Measurements from ENCODE around the gene RASL10A. TPM values are rescaled to one million over a fixed set of nuclear protein-coding genes. Genes with fewer than 3 reads are reported as not detected.

The RASL10A gene
- total RNA-seq, 2 experiments from 2014 or later = 0.58 TPM; not detected in 1

DNA sequence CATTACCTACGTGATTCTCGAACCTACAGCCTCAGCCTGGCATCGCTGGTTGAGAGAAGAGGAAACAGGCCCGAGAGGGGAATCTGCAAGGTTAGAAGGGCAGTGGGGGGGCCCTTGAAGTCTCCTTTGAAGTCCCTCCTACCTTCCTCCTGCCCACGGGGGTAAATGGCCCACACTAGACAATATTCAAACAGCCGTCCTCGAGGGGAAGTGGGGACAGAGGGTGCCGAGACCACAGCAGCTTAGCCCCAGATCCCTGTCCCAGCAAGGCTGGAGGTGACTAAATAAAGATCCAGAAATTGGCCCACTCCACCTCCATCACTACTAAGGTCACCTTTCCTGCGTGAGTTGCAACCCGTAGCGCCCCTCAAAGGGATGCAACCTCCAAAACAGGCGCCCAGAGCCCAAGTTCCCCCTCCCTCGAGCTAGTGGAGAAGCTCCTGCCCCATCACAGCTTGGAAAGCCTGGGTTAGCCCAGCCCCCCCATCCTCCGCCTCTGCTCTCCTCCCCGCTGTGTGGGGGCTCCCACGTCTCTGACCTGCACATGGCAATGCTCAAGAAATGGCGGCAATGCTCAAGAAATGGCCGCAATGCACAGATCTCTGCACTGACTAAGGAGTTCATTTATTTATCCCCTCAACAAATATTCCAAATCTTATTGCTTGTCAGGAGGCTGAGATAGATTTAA lies 788 bp upstream of the RASL10A start:
- Mint-ChIP-seq H3K27ac (no peak overlapping the region), H3K4me3 (peak overlapping the region; percentile 4), H3K9me3 (no peaks in the 10 kb centered on the region), H3K27me3 (peaks cover 47% of the 10 kb centered on the region), H3K36me3 (no peaks in the 10 kb centered on the region), H3K4me1 (peaks cover 14% of the 10 kb centered on the region)
- DNase-seq = no peak

DNA sequence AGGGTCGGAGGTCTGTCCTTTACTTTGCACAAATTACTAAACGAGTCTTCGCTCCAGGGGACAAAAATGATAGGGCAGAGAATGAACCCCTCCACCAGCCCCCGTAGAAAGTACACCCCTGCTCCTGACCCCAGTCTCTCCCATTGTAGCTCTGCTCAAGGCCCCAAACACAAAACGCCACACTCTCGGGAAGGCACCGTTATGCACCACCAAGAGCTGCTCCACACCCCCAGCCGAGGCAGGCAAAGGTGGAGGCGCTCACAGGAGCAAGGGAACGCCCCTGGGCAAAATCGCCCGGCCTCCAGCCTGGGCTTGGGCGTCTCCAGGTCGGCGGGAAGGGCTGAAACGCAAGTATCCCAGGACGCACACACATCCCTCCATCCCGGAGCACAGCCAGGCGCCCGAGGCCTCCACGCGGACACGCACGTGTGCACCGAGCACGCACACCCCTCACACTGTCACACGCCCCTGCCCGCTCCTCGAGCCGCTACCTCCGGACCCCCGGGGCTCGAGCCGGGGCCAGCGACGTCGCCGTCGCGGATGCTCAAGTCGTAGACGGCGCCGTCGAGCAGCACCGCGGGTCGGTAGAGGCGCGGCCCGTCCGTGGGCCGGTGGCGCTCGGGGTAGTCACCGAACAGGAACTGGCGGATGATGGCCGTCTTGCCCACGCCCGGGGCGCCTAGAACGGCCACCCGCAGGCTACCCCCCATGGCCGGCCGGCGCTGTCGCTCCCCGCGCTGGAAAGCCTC lies 786 bp downstream of the RASL10A start:
- Mint-ChIP-seq H3K4me1 (peaks cover 20% of the 10 kb centered on the region), H3K27me3 (peaks cover 47% of the 10 kb centered on the region)

DNA sequence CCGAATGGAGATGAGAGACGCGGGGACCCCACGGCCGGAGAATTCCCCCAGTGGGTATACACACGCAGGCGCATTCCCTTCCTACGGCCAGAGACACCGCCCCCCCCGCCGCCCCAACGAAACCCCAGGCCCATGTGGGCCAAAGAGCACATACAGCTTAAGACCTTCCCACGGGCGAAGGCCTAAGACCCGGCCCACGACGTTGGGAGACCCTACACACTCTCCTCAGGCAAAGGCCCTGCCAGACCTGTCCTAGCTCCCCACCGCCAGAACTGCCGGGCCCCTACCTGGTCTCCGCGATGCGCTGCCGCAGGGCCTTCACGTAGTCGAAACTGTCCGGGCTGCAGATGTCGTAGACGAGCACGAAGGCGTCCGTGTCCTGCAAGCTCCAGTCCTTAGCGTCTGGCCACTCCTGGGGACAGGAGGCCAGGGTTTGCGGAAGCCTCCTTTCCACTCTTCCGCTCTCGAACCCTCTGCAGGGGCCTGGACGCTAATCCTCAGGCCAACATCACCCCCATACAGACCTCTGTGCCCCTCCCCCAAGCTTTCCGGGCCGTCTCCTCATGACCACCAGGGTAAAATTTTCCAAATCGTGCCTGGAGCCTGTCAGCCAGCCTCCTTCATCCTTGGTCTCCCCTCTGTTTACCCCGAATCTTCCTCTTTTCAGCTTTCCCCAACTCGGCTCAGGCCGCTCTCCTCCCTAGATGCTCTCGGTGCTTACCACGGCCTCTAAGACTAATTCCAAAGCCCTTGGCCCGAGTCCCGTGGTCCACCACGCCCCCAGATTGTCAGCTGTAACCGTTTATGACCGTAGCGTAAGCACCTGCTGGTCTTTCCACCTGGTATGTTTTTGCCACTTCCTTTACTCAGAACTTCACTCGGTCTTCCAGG lies 1.7 kb downstream of the RASL10A start:
- no peaks in the 10 kb centered on the region for H3K36me3 Mint-ChIP-seq
- no peak overlapping the region for H3K27ac Mint-ChIP-seq
- peak overlapping the region; percentile 15 for H3K4me3 Mint-ChIP-seq
- peaks cover 22% of the 10 kb centered on the region for H3K4me1 Mint-ChIP-seq
- no peak for DNase-seq
- H3K9me3 Mint-ChIP-seq = no peaks in the 10 kb centered on the region
- H3K27me3 Mint-ChIP-seq = peaks cover 47% of the 10 kb centered on the region

More for the DNA sequence above, 786 bp downstream of the RASL10A start:
- H3K36me3 Mint-ChIP-seq = no peaks in the 10 kb centered on the region
- DNase-seq = no peak
- no peak overlapping the region for H3K27ac Mint-ChIP-seq
- H3K9me3 Mint-ChIP-seq = no peaks in the 10 kb centered on the region
- H3K4me3 Mint-ChIP-seq = peak overlapping the region; percentile 15

DNA sequence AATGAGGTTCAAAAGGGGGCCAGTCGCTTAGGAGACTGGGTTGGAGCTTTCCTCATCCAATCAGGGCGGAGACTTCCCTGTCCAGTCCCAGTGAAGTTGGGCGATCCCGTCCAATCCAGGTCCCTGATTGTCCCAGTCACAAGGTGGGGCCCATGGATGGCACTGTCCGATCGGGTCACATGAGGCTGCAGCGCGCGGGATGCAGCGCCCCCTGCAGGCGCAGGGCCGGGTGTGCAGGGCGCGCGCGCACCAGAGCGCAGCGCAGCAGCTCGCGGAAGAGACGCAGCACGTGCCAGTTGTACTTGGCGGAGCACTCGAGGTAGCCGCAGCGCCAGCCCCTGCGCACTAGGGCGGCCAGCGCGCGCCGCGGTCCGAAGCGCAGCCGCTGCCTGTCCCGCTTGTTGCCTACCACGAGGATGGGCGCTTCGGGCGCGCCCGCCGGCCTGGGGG lies 2.3 kb downstream of the RASL10A start:
- Mint-ChIP-seq H3K27ac (no peak overlapping the region), H3K4me1 (peaks cover 26% of the 10 kb centered on the region), H3K36me3 (no peaks in the 10 kb centered on the region), H3K4me3 (no peak overlapping the region), H3K27me3 (peaks cover 47% of the 10 kb centered on the region), H3K9me3 (no peaks in the 10 kb centered on the region)
- DNase-seq = peak; percentile 60

DNA sequence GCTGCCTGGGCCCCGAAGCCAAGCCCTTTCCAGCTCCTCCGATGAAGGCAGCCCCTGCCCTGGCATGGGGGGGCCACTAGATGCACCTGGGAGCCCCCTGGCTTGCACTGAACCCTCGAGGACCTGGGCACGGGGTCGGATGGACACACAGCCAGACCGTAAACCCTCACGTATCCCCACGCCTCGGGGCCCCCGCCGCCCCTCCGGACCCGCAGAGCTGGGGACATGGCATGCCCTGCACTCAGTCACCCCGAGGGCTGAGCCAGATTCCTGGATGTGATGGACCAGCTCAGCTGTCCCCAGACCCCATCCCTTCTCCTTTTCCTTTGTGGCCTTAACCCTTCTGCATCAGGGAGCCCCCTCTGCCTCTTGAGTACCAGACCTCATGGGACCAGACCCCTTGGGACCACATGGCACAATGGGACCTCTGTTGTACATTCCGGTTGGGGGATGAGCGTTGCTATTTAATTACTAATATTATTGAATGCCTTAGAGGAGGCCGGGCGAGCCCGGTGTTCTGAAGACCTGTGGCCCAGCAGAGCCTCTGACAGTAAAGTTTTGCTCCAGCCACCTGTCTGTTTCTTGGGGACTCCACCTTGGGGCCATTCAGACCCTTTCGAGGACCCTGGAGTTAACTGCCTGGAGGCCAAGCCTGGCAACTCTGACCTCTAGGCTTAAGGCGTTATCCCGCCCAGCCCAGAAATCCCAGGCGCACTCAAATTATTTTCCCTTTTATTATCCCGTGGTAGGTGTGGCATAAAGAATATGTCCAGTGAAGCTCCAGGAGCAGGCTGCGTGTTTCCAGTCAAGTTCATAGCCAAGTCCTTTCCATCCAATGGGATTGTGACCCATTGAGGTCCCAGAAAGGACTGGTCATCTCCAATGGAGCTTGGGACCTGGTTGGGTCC lies 3.0 kb downstream of the RASL10A start:
- Mint-ChIP-seq H3K4me3 (no peak overlapping the region), H3K36me3 (no peaks in the 10 kb centered on the region), H3K4me1 (peaks cover 28% of the 10 kb centered on the region), H3K27me3 (peaks cover 47% of the 10 kb centered on the region), H3K27ac (no peak overlapping the region), H3K9me3 (no peaks in the 10 kb centered on the region)
- DNase-seq = no peak

DNA sequence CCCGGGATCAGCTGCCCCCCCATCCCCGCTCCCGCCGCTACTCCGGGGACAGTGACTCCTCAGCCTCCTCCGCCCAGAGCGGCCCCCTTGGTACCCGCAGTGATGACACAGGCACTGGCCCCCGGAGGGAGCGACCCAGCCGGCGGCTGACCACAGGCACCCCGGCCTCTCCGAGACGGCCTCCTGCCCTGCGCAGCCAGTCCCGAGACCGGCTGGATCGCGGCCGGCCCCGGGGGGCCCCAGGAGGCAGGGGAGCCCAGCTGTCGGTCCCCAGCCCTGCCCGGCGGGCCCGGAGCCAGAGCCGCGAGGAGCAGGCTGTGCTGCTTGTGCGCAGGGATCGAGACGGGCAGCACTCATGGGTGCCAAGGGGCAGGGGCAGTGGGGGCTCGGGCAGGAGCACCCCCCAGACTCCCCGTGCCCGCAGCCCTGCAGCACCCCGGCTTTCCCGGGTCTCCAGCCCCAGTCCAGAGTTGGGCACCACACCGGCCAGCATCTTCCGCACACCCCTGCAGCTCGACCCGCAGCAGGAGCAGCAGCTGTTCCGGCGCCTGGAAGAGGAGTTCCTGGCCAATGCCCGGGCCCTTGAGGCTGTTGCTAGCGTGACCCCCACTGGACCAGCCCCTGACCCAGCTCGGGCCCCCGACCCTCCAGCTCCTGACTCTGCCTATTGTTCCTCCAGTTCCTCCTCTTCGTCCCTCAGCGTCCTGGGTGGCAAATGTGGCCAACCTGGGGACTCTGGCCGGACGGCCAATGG lies 3.9 kb downstream of the RASL10A start:
- Mint-ChIP-seq H3K4me3 (no peak overlapping the region), H3K27me3 (peaks cover 40% of the 10 kb centered on the region), H3K27ac (no peak overlapping the region), H3K36me3 (no peaks in the 10 kb centered on the region), H3K9me3 (no peaks in the 10 kb centered on the region), H3K4me1 (peaks cover 30% of the 10 kb centered on the region)
- no peak for DNase-seq

DNA sequence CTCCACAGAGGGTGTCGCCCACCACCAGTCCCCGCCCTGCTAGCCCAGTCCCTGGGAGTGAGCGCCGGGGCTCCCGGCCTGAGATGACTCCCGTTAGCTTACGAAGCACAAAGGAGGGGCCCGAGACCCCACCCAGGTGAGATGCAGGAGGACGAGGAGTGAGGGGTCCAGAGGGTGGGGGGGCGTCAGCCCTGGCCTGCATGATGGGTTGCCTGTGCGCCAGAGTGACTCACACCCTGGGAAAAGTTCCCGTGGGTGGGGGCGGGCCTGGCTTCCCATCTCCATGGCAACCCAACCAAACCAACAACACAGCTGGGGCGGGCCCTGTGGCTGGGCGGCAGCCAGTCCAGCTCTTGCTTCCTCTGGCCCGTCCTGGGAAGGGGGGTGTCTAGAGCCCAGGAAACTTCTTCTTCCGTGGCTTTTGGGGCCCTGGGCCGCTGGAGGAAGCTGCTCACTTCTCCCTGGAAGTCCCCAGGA lies 4.6 kb downstream of the RASL10A start:
- H3K27me3 Mint-ChIP-seq = peaks cover 39% of the 10 kb centered on the region
- no peaks in the 10 kb centered on the region for H3K36me3 Mint-ChIP-seq
- peak; percentile 81 for DNase-seq
- H3K27ac Mint-ChIP-seq = no peak overlapping the region
- H3K9me3 Mint-ChIP-seq = no peaks in the 10 kb centered on the region
- no peak overlapping the region for H3K4me3 Mint-ChIP-seq
- H3K4me1 Mint-ChIP-seq = peaks cover 35% of the 10 kb centered on the region

DNA sequence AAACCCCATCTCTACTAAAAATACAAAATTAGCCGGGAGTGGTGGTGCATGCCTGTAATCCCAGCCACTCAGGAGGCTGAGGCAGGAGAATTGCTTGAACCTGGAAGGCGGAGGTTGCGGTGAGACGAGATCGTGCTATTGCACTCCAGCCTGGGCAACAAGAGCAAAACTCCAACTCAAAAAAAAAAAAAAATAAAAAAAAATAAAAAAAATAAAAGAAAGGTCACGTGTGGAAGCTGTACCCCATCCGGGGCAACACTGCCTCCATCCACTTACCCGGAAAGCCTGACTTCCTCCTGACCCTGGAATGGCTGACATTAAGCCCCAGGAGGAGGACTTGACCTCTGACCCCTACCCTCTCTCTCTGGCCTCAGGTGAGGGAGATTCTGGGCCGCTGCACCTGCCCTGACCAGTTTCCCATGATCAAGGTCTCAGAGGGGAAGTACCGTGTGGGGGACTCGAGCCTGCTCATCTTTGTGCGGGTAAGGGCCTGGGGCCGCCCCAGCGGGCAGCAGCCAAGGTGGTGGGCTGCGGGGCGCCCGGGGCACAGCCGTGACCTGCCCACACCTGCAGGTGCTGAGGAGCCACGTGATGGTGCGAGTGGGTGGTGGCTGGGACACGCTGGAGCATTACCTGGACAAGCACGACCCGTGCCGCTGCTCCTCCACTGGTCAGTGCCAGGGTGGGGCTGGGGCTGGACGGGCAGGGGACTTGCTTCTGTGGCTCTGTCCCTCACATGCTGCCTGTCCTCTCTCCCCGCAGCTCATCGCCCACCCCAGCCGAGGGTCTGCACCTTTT lies 5.2 kb downstream of the RASL10A start:
- Mint-ChIP-seq H3K27me3 (peaks cover 43% of the 10 kb centered on the region), H3K4me1 (peaks cover 35% of the 10 kb centered on the region), H3K9me3 (no peaks in the 10 kb centered on the region), H3K4me3 (no peak overlapping the region), H3K27ac (no peak overlapping the region), H3K36me3 (no peaks in the 10 kb centered on the region)
- DNase-seq = no peak

DNA sequence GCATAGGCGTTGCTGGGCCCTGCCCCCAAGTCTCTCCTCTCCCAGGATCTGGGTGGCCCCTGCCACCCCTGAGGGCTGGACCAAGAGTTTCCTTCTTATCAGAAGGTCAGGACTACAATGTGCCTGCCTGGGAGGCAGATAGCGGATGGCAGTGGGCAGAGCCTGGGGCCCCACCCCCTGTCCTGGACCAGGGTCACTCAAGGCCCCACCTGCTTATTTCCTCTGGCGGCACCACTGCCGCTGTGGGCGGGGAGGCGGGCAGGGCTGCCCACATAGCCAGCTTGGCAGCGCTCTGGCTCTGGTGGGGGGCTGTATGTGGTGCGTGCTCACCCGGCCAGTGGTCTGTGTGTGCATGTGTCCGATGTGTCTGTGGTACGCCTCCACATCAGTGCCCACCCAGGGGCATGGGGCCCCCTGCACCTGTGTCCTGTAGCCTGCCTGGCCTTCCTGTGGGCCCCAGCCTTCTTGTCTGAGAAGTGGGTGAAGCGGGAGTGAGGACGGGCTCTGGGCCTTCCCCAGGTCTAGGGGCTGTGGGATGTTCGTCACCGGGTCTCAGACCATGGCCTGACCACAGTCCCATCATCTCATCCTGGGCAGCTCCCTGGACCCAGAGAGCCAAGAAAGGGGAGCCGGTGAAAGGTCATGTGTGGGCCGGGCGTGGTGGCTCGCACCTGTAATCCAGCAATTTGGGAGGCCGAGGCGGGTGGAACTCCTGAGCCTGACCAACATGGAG lies 6.0 kb downstream of the RASL10A start:
- H3K27ac Mint-ChIP-seq = no peak overlapping the region
- no peak for DNase-seq
- H3K36me3 Mint-ChIP-seq = no peaks in the 10 kb centered on the region
- H3K4me3 Mint-ChIP-seq = no peak overlapping the region
- no peaks in the 10 kb centered on the region for H3K9me3 Mint-ChIP-seq
- peaks cover 33% of the 10 kb centered on the region for H3K4me1 Mint-ChIP-seq
- peaks cover 44% of the 10 kb centered on the region for H3K27me3 Mint-ChIP-seq

DNA sequence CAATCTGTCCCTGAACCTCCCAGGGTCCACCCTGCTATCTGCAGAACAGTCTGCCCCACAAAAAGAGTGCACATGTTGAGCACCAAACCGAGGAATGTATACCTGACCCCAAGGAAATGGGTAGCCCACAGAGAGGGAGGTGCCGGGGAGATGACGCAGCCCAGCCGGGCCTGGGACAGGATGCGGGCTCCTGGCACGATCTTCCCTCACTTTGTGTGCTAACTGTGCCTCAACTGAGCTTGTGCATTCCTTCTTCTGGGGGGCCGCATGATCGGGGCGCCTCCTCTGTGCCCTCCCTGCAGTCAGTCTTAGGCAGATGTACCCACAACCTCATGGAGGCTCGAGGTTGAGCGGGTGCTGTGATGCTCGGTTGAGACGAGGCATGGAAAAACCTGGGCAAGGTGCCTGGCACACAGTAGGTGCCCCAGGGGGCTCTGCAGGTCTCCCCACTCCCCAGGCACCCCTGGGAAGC lies 6.7 kb downstream of the RASL10A start:
- DNase-seq = peak; percentile 54
- Mint-ChIP-seq H3K27me3 (peaks cover 37% of the 10 kb centered on the region), H3K9me3 (no peaks in the 10 kb centered on the region), H3K4me1 (peaks cover 27% of the 10 kb centered on the region), H3K36me3 (no peaks in the 10 kb centered on the region), H3K27ac (no peak overlapping the region), H3K4me3 (no peak overlapping the region)

DNA sequence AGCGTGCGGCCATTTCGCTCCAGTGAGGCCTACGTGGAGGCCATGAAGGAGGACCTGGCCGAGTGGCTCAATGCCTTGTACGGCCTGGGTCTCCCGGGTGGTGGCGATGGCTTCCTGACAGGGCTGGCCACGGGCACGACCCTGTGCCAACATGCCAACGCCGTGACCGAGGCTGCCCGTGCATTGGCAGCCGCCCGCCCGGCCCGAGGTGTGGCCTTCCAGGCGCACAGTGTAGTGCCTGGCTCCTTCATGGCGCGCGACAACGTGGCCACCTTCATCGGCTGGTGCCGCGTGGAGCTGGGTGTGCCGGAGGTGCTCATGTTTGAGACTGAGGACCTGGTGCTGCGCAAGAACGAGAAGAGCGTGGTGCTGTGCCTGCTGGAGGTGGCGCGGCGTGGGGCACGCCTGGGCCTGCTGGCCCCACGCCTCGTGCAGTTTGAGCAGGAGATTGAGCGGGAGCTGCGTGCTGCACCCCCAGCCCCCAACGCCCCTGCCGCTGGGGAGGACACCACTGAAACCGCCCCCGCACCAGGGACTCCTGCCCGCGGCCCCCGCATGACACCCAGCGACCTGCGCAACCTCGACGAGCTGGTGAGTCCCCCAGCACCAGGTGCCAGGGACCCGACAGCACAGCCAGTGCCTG lies 7.2 kb downstream of the RASL10A start:
- DNase-seq = no peak
- H3K4me1 Mint-ChIP-seq = peaks cover 23% of the 10 kb centered on the region
- H3K4me3 Mint-ChIP-seq = no peak overlapping the region
- peaks cover 31% of the 10 kb centered on the region for H3K27me3 Mint-ChIP-seq
- no peak overlapping the region for H3K27ac Mint-ChIP-seq
- no peaks in the 10 kb centered on the region for H3K36me3 Mint-ChIP-seq
- no peaks in the 10 kb centered on the region for H3K9me3 Mint-ChIP-seq

DNA sequence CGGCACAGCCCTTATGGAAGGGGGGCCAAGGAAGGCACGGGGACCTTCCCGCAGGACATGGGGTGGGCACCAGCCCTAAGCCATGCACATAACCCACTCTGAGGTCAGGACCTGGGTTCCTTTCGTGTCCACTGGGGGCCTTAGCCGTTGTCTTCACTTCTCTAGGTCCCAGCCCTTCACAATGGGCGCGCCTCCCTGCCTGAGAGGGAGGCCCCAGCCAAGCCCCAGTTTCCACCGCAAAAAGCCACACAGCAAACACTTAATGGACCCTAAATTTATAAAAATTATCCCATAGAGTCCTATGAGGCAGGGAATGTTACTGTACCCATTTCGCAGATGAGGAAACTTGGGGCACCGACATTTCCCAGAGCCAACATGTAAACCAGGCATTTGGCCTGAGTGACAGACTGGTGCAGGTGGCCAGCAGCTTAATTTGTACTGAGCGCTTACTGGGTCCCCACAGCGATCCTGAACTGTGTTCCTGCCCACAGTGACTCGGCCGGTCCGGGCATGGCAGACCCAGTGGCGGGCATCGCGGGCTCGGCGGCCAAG lies 7.8 kb downstream of the RASL10A start:
- no peak for DNase-seq
- H3K36me3 Mint-ChIP-seq = no peaks in the 10 kb centered on the region
- no peak overlapping the region for H3K27ac Mint-ChIP-seq
- peaks cover 21% of the 10 kb centered on the region for H3K4me1 Mint-ChIP-seq
- H3K9me3 Mint-ChIP-seq = no peaks in the 10 kb centered on the region
- peak overlapping the region; percentile 63 for H3K4me3 Mint-ChIP-seq
- H3K27me3 Mint-ChIP-seq = peaks cover 25% of the 10 kb centered on the region

Measured in activated naive CD8-positive, alpha-beta T cell treated with anti-CD3 and anti-CD28 coated beads for 36 hours (primary cell).